Type B pancreatic cell (in vitro differentiated cells): ENCODE results near the gene GJC1. TPM values are rescaled to one million over a fixed set of nuclear protein-coding genes. Genes with fewer than 3 reads are reported as not detected.

ENCODE experiments used
- DNase-seq: peaks from one replicate; pipeline ENCODE4 v3.0.0; 2021; ENCODE audit warnings: mixed read lengths; ENCODE audit not compliant: unreplicated experiment; ENCODE audit errors: extremely low spot score
- H3K27ac Mint-ChIP-seq: 2 replicates; pipeline ENCODE4 v1.8.0; 2021; ENCODE audit warnings: mild to moderate bottlenecking, mixed read lengths
- H3K27me3 Mint-ChIP-seq: 2 replicates; pipeline ENCODE4 v1.8.0; 2021; ENCODE audit warnings: mixed read lengths
- H3K36me3 Mint-ChIP-seq: 2 replicates; pipeline ENCODE4 v1.8.0; 2021; ENCODE audit warnings: mixed read lengths
- H3K4me1 Mint-ChIP-seq: one replicate; pipeline ENCODE4 v1.8.0; 2021; ENCODE audit warnings: mixed read lengths; ENCODE audit not compliant: unreplicated experiment
- H3K4me3 Mint-ChIP-seq: 2 replicates; pipeline ENCODE4 v1.8.0; 2021; ENCODE audit warnings: mild to moderate bottlenecking, mixed read lengths
- H3K9me3 Mint-ChIP-seq: 2 replicates; pipeline ENCODE4 v1.8.0; 2021; ENCODE audit warnings: mixed read lengths
- total RNA-seq: library from RNA; stranded (reverse); gene quantifications from 2 replicates; pipeline ENCODE4 v1.2.1, GENCODE V29; 2021; ENCODE audit warnings: low replicate concordance
- TF ChIP-seq, protein P1 (sequence below): fragments of 200-600 bp; sonication (generic); conservative IDR thresholded peaks from 2 replicates; pipeline ENCODE4 v1.5.0; 2021; ENCODE audit warnings: antibody characterized with exemption, mild to moderate bottlenecking

The GJC1 gene
- total RNA-seq, 1 donor from 2014 or later: 62.6 TPM

GRCh38 chr17:44775838-44776621 is 54.1 kb downstream of the GJC1 start:
- Mint-ChIP-seq H3K4me1 (no peaks in the 10 kb centered on the region), H3K4me3 (peak overlapping the region; percentile 93), H3K27ac (peak overlapping the region; percentile 89), H3K36me3 (no peaks in the 10 kb centered on the region), H3K9me3 (no peaks in the 10 kb centered on the region), H3K27me3 (peaks cover 4% of the 10 kb centered on the region)
- DNase-seq: no peak
- TF ChIP-seq, protein P1, sequence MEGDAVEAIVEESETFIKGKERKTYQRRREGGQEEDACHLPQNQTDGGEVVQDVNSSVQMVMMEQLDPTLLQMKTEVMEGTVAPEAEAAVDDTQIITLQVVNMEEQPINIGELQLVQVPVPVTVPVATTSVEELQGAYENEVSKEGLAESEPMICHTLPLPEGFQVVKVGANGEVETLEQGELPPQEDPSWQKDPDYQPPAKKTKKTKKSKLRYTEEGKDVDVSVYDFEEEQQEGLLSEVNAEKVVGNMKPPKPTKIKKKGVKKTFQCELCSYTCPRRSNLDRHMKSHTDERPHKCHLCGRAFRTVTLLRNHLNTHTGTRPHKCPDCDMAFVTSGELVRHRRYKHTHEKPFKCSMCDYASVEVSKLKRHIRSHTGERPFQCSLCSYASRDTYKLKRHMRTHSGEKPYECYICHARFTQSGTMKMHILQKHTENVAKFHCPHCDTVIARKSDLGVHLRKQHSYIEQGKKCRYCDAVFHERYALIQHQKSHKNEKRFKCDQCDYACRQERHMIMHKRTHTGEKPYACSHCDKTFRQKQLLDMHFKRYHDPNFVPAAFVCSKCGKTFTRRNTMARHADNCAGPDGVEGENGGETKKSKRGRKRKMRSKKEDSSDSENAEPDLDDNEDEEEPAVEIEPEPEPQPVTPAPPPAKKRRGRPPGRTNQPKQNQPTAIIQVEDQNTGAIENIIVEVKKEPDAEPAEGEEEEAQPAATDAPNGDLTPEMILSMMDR: no peak

GRCh38 chr17:44775136-44775837 is 54.8 kb downstream of the GJC1 start:
- TF ChIP-seq, protein P1: peak; percentile 52
- DNase-seq: peak; percentile 95
- H3K4me1 Mint-ChIP-seq: no peaks in the 10 kb centered on the region
- peak overlapping the region; percentile 89 for H3K27ac Mint-ChIP-seq
- H3K4me3 Mint-ChIP-seq: peak overlapping the region; percentile 93
- no peaks in the 10 kb centered on the region for H3K9me3 Mint-ChIP-seq
- H3K27me3 Mint-ChIP-seq: peaks cover 4% of the 10 kb centered on the region
- H3K36me3 Mint-ChIP-seq: no peaks in the 10 kb centered on the region

DNA sequence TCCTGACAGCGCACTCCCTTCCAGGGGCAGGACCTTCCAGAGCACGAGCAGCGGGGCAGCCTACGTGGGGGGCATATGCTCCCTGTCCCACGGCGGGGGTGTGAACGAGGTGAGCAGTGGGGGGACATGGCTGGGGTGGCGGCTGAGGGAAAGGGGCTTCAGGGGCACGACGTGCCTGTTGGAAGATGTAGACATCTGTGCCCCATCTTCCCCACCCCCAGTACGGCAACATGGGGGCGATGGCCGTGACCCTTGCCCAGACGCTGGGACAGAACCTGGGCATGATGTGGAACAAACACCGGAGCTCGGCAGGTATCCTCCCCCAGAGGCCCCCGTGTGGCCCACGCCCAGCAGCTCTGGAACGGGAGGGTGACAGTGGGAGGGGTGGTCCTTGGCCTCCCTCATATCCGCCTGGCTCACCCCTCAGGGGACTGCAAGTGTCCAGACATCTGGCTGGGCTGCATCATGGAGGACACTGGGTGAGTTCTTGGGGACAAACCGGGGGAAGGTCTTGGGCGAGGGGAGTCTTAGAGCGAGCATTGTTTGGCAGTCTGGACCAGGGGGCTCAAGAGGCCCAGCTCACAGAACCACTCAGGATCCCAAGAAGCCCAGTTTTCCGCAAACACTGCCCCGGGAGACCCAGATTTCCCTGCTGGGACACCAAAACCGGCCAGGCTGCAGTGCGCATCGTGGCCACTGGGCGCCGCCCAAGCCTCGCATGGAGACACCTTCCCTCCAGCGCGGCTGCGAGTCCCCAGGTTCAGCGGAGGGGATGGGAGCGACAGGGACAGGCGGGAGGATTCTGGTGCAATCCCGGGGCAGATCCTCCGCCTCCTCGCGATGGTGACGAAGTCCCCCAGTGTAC is 55.6 kb downstream of the GJC1 start:
- Mint-ChIP-seq H3K4me1 (no peaks in the 10 kb centered on the region), H3K4me3 (peak overlapping the region; percentile 93), H3K36me3 (no peaks in the 10 kb centered on the region), H3K27me3 (peaks cover 4% of the 10 kb centered on the region), H3K9me3 (no peaks in the 10 kb centered on the region), H3K27ac (peak overlapping the region; percentile 89)
- TF ChIP-seq, protein P1: peak; percentile 98
- peak; percentile 95 for DNase-seq

GRCh38 chr17:44773140-44773539 is 56.9 kb downstream of the GJC1 start:
- no peak for DNase-seq
- no peaks in the 10 kb centered on the region for H3K4me1 Mint-ChIP-seq
- H3K4me3 Mint-ChIP-seq: no peak overlapping the region
- no peaks in the 10 kb centered on the region for H3K36me3 Mint-ChIP-seq
- no peaks in the 10 kb centered on the region for H3K9me3 Mint-ChIP-seq
- no peak overlapping the region for H3K27ac Mint-ChIP-seq
- H3K27me3 Mint-ChIP-seq: peaks cover 4% of the 10 kb centered on the region
- TF ChIP-seq, protein P1: no peak

GRCh38 chr17:44772308-44773045 is 57.6 kb downstream of the GJC1 start:
- no peak overlapping the region for H3K4me3 Mint-ChIP-seq
- no peak overlapping the region for H3K27ac Mint-ChIP-seq
- no peaks in the 10 kb centered on the region for H3K36me3 Mint-ChIP-seq
- TF ChIP-seq, protein P1: no peak
- H3K9me3 Mint-ChIP-seq: no peaks in the 10 kb centered on the region
- peaks cover 4% of the 10 kb centered on the region for H3K27me3 Mint-ChIP-seq
- H3K4me1 Mint-ChIP-seq: no peaks in the 10 kb centered on the region
- DNase-seq: no peak
